ENCODE measurements around the gene LAMTOR2.
"Not testable (repeated sequence)": the region's sequence is repeated elsewhere in the genome, so short reads cannot be mapped to it uniquely, and the experiment has no call there.

The LAMTOR2 gene

DNA sequence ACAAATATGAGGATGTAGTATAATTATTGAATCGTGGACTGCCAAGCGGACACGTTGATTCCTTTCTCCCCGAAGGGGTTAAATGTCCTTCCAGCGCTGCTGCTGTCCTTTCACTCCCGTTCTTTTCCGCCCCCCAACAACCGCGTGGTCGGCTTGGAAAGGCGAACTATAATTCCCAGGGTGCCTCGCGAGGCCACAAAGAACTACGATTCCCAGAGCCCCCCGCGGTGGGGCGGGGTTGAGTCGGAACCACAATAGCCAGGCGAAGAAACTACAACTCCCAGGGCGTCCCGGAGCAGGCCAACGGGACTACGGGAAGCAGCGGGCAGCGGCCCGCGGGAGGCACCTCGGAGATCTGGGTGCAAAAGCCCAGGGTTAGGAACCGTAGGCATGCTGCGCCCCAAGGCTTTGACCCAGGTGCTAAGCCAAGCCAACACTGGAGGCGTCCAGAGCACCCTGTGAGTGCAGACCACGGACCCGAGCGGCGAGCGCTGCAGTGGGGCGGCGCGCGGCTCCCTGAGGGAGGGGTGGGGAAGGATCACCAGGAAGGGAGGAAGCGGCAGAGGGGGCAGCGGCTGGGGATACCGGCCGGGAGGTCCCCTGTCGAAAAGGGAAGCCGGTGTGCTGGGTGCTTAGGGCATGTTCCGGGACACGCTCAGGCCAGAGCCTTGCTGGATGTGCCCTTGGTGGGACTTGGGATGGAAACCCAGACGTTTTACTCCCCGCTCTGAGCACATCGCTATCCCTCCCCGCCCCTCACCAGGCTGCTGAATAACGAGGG, at the start of gene LAMTOR2:
Gene LAMTOR2, plus strand, starts transcription at position 283 of the 781 bp plus-strand sequence. Its CDS starts 108 bp downstream, at position 391.
- peak; percentile 95 for DNase-seq (ENCODE audit: low read depth)

DNA sequence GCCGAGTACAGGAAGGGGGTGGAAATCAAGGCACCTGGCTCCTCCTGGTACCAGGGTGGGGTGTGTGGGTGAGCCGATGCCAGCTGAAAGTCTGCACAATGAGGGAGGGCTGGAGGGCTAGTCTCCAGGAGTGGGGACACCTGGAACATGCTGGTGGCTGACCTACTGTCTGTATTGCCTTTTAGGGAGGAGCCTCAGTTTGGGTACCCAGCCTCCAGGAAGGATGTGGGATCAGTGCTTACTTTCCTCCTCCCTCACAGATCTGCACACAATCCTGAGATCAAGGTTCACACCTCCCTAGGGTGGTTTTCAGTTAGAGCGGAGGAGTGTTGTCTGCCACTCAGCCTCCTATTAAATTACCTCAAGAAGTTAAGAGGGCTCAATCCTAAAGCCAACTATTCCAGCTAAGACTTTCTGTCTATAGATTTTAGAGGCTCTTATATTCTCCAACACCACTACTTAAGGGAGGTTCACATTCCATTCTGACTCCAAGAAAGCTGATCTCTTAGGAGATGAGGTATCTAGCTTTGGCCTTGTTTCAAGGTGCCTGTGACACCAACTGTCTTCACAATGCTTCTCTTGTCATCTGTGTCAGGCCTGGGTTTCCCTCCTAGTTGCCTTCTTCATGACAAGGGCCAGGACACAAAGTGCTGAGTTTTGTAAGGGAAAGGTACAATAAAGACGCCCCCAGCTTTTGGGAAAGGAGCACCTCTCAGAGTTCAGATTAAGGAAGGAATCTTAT, 49.6 kb upstream of the LAMTOR2 start:
- DNase-seq (ENCODE audit: low read depth), result no peak

DNA sequence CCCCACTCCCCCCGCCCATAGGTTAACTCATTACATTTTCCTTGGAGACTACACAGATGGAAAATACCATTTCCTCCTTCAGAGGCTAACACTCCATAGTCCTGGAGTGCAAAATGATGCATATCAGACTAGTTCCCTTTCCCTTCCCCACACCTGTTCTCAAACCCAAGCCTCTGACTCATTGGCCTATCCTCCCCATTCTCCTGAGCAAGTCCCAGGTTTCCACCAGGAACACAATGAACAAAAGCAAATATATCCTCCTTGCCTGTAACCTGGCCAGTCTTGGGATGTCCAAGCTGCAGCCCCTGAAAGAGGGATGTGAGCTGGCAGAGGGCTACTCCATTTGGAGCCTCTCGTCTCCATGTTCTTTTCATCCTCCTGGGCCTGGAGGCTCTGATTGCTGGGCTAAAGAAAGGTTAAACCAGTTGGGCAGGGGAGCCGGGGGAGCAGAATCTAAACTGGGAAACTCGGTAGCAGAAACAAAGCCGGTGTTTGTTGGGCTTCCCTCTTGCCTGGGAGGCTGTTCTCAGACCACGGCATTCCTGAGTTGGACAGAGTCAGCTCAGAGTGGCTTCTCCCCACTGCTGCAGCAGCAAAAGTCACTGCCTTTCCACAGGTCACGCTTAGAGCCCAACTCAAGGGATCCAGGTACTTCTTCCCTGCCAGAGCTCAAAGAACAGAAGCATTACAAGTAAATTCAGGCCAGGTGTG, 47.8 kb upstream of the LAMTOR2 start:
- DNase-seq (ENCODE audit: low read depth), result no peak

DNA sequence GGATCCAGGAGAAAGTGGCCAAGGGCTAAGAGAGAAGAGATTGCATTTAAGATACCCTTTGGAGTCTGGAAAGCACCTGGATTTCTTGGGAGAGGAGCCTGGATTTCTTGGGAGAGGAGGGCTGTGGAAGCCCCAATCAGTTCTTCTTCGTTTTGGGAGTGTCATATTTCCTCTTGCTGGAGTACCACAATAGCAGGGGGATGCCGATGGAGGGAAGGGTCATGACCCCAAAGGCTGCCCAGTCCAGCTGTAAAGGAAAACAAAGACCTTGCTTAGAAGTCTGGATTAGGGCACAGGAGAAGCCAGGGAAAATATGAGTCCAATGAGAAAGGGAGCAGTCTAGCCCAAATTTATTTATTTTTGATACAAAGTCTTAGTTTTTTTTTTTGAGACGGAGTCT, 45.2 kb upstream of the LAMTOR2 start:
- no peak for DNase-seq (ENCODE audit: low read depth)

DNA sequence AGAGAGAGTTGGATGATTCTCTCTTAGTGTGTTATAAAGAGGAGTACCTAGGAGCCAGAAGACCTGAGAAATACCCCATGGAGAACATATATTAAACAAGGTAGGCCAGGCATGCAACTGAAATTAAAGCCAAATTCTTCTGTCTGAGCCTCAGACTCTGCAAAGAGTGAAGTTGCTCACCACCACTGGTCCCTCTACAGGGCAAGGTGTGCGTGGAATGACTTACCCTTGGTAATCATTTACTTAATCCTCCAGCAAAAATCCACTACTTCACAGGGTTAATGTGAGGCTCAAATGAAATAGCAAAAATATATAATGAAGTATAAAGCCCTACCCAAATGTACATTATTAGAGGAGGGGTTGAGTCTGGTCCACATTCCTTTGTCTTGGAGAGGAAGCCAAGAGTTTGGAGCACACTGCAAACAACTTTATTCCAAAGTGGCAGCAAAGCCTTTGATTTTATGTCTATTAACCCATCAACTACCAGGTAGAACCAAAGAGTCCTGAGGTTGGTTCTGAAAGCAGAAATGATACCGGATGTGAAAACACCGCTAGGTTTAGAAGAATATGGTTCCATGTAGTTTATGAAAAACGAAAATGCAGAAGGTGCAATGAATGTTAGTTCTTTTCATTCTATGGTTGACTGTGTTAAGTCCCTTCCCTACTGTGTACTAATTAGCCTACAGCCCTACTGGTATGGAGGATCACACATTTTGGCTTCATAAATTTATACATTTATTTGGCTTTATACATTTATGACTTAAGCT, 42.3 kb upstream of the LAMTOR2 start:
- no peak for DNase-seq (ENCODE audit: low read depth)

DNA sequence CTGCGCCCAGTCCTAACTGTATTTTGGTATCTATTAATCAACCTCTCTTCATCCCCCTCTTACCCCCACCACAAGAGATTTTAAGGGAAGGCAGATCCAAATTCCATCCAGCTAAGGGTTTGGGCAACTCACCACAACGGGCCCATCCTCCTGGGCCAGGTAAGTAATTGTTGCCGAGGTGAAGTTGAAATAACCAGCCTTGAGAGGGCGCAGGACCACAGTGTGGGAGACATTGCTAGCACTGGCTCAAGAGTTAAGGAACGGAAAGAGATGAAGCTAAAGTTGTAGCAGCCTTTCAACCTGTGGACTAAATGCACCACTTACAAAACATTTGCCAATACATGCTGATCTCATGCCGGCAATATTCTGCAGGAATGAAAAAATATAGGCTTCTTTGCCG, 39.8 kb upstream of the LAMTOR2 start:
- DNase-seq (ENCODE audit: low read depth), result no peak

DNA sequence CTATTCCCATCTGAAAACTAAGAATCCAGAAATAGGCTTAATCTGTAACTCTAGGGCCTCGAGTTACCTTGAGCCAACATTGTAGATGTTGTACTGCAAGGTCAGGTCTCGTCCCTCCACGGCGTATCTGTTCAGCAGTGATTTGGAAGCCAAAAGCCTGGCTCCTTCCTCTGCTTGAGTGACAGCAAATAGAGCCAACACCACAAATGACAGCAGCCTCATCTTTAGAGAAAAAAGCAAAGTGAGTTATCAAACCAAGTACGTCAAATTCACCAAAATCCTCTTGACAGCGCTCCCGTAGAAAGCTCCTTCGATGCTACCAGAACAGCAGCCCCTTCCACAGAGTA, 34.7 kb upstream of the LAMTOR2 start:
- no peak for DNase-seq (ENCODE audit: low read depth)

DNA sequence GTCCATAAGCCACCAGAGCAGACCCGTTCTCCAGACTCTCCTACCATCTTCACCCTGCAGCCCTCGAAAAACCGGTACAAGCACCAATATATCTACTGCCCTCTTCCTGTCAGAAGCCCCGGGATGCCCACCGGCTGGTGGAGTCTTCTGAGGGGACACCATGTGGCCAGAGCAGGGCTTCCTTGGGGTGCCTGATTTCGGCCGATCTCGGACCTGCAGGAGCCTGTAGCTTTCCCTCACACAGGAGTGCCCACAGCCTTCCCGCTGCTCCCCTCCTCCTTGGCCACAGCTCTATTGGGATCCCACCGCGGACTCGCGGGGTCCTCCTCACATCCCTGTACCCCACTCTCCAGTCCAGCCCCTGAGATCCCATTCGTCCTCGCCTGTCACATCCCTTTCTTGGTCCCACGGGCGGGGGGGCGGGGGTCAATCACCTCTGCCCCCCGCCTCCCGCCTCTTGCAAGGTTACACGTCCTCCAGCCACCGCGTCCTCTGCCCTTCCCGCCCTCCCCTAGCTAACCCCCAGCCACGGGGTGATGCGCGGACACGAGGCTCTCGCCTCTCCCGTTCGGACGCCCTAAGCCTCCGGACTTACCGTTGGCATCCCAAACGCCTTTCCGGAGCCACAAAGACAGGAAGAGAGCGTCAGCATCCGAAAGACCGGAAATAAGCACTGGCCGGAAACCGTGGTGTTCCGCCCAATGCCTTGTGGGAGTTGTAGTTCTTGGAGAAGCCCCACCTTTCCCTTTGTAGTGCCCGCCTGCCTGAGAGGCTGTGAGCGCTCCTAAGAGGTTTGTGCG, 34.1 kb upstream of the LAMTOR2 start, which contains the start of gene SSR2:
Gene SSR2, minus strand, starts transcription at position 659 of the 800 bp plus-strand sequence. CDS start 784 bp downstream, outside the sequence.
- peak; percentile 70 for DNase-seq (ENCODE audit: low read depth)

DNA sequence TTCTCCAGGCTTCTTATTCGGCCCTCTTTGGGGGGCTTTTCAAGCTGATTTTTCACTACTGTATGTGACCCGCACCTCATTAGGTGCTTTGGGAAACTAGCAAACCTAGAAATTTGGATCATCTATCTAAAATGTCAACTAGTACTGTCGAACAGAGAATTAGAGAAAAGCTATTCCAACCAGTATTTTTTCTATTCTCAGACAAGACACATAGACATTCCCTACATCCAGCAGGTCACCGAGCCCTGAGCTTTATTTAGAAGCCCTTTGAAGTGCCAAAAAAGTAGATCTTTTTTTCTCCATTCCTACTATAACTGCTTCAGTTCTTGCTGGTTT, 33.5 kb upstream of the LAMTOR2 start:
- DNase-seq (ENCODE audit: low read depth), result no peak

DNA sequence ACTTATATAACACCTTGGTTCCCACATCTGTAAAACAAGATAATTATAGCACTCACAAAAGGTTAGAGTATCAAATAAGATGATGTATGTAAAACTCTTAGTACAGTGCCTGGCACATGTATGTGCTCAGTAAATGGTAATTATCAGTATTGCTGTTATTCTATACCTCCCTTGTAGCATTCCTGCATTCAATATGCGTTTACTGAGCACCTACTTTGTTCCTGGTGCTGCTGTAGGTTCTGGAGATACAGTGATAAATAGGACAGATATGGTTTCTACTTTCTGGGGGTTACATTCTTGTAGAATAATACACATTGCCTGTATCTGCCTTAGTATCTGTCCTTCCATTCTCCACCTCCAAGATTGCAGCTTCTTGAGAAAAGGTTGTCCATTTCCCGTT, 32.6 kb upstream of the LAMTOR2 start:
- no peak for DNase-seq (ENCODE audit: low read depth)

DNA sequence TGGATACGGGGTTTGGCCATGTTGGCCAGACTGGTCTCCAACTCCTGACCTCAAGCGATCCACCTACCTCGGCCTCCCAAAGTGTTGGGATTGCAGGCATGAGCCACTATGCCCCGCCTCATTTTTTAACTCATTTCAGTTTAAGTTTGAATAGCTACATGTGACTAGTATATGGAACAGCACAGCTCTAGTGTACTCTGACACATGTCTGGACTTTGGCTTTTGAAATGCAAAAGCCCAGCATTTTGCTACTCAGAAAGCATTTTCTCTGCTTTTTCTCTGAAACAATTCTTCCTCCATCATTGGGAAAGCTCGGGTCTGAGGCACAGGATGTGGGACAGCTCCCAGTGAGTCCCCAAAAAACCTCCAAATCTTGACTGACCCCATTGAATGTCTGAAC, 29.8 kb upstream of the LAMTOR2 start:
- no peak for DNase-seq (ENCODE audit: low read depth)

DNA sequence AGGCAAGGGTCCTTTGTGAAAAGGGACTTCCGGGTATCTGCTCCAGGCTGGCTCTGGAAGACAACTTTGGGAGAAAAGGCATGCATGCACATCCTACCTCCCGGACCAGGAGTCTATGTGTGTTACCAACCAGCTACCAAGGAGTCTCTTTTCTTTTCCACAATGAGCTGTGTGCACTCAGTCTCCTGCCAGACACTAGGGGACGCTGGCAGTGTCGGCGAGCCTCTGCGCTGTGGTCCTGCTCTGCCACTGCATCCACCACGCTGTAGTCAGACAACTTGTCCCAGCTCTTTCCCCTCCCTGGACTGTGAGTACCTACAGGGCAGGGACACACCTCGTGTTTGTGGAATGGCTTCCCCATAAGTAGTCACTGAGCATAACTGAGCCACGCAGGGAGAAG, 28.7 kb upstream of the LAMTOR2 start:
- no peak for DNase-seq (ENCODE audit: low read depth)

DNA sequence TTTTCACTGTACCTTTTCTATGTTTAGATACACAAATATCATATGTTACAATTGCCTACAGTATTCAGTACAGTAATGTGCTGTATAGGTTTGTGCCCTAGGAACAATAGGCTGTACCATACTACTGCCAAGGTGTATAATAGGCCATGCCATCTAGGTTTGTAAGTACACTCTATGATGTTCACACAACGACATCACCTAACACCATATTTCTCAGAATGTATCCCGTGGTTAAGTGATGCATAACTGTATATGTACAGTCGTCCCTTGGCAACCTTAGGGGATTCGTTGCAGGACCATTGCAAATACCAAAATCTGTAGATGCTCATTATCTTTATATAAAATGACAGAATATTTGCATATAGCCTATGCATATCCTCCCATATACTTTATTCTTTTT, 28.0 kb upstream of the LAMTOR2 start:
- no peak for DNase-seq (ENCODE audit: low read depth)

DNA sequence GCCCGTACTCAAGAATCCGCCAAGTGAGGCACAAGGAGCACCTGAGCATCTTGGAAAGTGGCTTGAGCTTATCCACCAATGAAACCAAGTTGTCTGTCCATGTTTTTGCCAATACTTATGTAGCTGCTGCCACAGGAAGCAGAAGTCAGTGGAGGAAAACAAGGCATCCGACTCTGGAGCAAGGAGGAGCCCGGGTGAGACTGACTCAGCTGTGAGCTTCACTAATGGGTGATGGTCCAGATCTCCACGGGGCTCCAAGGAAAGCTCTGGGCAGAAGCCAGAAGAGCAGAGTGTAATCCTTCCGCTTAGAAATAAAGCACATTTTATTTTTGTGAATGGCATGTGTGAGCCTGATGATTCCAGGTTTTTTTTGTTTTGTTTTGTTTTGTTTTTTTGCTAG, 21.6 kb upstream of the LAMTOR2 start:
- DNase-seq (ENCODE audit: low read depth), result no peak

DNA sequence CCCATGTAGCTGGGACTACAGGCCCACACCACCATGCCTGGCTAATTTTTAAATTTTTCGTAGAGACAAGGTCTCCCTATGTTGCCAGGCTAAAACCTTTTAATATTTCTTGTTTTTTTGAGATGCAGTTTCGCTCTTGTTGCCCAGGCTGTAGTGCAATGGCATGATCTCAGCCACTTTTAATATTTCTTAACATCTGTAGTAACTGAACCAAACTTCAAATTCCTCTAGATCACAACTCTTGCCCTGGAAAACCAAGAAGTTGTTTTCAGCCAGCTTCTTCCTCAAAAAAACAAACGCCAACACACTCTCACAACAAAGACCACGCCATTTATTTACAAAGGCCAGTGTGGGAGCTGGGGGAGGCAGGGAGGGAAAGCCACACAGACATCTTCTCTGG, 19.6 kb upstream of the LAMTOR2 start:
- not testable (repeated sequence) for DNase-seq (ENCODE audit: low read depth)

DNA sequence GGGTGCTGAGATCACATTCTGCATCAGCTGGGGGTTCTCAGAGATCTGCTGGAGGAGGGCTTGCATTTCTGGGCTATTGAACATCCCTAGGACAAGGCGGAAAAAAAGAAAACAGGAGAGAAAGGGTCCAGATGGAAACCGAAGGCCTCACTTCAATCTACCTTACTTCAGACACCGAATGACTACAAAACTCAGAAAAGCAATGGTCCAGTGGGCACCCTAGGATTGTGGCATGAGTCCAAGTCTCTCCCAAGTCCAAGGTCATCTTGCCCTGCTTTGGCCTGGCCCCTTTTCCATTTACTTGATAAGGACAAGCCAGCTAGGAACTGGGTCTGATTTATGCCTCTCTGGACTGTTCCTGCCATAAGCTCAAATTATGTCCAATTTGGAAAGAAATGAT, 11.8 kb upstream of the LAMTOR2 start:
- no peak for DNase-seq (ENCODE audit: low read depth)

DNA sequence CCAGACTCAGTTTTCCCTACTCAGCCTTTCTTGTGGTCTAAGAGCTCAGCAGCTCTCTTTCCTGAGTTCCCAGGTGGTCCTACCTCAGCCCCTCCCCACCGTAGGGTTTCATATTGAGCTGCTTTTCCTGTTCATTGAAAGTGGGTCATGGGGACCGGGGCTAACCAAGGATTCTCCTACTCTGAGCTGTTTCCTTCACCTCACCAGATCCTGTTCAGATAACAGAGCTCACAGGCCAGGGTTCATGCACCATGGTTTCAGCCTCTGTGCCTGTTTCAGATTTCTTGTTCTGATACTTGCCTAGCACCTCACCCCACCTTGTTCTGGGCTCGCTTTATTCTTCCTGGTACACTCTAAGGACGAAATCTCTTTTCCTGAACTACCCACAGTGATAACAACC, 9.5 kb upstream of the LAMTOR2 start:
- DNase-seq (ENCODE audit: low read depth), result no peak

DNA sequence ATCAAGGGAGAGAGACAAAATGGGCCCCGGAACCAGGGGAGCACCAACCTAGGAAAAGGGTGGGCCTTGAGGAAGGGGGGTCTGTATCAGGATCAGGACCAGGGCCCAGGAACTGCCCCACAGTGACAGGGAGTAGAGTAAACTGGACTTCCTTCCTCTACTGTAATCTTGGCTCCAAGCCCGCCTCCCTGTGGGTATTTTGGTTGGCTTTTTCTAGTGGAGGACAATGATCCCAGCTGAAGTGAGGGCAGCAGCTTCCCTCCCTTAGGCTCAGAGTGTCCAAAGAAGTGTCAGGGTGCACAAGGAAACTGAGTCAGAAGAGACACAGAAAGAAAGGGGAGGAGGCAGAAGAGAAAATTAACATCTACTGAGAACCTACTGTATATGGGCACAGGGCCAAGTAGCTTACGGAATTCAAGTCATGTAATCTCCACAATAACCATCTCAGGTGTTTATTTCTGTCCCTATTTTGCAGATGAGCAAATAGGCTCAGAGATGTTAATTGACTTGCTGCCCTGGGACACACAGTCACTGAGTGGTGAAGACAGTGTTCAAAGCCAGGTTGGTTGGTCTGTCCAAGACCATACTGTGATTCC, 5.8 kb upstream of the LAMTOR2 start:
- no peak for DNase-seq (ENCODE audit: low read depth)

DNA sequence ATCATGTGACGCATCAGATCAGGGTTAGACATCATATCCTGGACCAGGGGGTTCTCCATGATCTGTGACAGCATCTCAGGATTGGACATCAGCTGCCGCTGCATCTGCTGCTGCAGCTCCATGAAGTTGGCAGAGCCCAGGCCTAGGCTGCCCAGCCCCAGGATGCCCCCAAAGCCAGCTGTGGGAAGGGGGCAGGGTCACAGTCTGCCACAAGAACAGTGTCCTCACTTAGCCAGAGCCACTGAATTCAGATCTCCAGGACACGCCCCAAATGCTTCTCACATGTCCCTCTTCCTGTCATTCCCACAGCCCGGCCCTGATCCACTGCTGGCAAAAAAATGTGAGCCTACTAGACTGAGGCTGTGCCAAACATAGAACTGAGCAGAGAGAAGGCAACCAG, 4.2 kb upstream of the LAMTOR2 start:
- DNase-seq (ENCODE audit: low read depth), result no peak

DNA sequence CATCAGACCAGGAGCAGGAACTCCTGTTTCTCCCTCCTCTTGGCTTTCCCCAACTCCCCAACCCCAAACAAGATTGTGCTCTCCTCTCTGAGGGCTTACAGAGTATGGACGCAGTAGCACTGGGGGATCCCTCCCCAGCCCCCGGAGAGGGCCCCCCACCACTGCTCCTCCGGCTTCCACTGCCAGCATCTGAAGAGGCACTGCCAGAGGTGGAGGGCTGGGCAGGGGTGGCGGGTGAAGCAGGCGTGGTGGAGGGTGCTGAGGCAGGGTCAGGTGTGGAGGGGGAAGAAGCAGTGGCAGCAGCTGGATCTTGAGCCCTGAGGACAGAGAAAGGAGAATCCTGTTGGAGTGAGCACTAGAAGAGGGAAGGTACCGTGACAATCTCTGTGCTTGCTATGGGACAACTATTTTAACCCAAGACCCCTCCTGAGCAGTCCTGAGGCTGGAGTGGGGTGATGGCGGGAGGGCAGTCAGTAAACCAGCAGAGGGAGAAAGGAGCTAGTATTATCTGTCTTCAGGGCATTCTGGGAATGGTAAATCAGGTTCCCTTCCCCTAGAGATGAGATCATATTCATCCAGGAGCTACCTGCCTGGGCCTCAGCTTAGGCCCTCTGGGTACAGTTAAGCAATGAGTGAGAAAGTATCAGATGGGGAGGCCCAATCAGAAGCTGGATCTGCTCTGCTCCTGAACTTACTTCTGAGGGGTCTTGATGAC, 3.4 kb upstream of the LAMTOR2 start:
- no peak for DNase-seq (ENCODE audit: low read depth)

Data from activated T-helper 9 cell treated with anti-CD3 and anti-CD28 coated beads, Interleukin-2, amount 50 U/mL, for 16 hours (primary cell).